ENCODE results near the gene CHL1. TPM values are rescaled to one million over a fixed set of nuclear protein-coding genes. Genes with fewer than 3 reads are reported as not detected.

The CHL1 gene
- total RNA-seq, 1 donor from 2014 or later, result 0.44 TPM

- H3K9me3 Mint-ChIP-seq, result peaks cover 13% of the 10 kb centered on the region
- peaks cover 14% of the 10 kb centered on the region for H3K27me3 Mint-ChIP-seq (ENCODE audit: low read depth)
- H3K27ac Mint-ChIP-seq (ENCODE audit: unreplicated experiment), result no peak overlapping the region
- TF ChIP-seq CTCF (conservative IDR thresholded peaks at IDR 0.05), result no peak
- no peak for DNase-seq (ENCODE audit: low read depth, low spot score)
- H3K4me1 Mint-ChIP-seq, result no peaks in the 10 kb centered on the region
- no peaks in the 10 kb centered on the region for H3K36me3 Mint-ChIP-seq (ENCODE audit: low read depth)
- H3K4me3 Mint-ChIP-seq, result no peak overlapping the region
Observed at GRCh38 chr3:217948-218347, 21.4 kb downstream of the CHL1 start.

- peaks cover 6% of the 10 kb centered on the region for H3K4me1 Mint-ChIP-seq
- H3K27ac Mint-ChIP-seq (ENCODE audit: unreplicated experiment), result no peak overlapping the region
- DNase-seq (ENCODE audit: low read depth, low spot score), result no peak
- H3K4me3 Mint-ChIP-seq, result no peak overlapping the region
- no peaks in the 10 kb centered on the region for H3K36me3 Mint-ChIP-seq (ENCODE audit: low read depth)
- peaks cover 9% of the 10 kb centered on the region for H3K27me3 Mint-ChIP-seq (ENCODE audit: low read depth)
- H3K9me3 Mint-ChIP-seq, result peaks cover 7% of the 10 kb centered on the region
- TF ChIP-seq CTCF (conservative IDR thresholded peaks at IDR 0.05), result no peak
Observed at GRCh38 chr3:228442-229182, 32.0 kb downstream of the CHL1 start.

GRCh38 chr3:229183-229661 is 32.7 kb downstream of the CHL1 start:
- TF ChIP-seq CTCF (conservative IDR thresholded peaks at IDR 0.05), result no peak
- Mint-ChIP-seq H3K9me3 (peaks cover 5% of the 10 kb centered on the region), H3K27me3 (ENCODE audit: low read depth) (peaks cover 9% of the 10 kb centered on the region), H3K27ac (ENCODE audit: unreplicated experiment) (no peak overlapping the region), H3K4me3 (no peak overlapping the region), H3K36me3 (ENCODE audit: low read depth) (no peaks in the 10 kb centered on the region), H3K4me1 (peaks cover 6% of the 10 kb centered on the region)
- no peak for DNase-seq (ENCODE audit: low read depth, low spot score)

- TF ChIP-seq CTCF (conservative IDR thresholded peaks at IDR 0.05), result no peak
- H3K27ac Mint-ChIP-seq (ENCODE audit: unreplicated experiment), result no peak overlapping the region
- peaks cover 5% of the 10 kb centered on the region for H3K9me3 Mint-ChIP-seq
- no peak for DNase-seq (ENCODE audit: low read depth, low spot score)
- H3K4me1 Mint-ChIP-seq, result no peaks in the 10 kb centered on the region
- no peaks in the 10 kb centered on the region for H3K36me3 Mint-ChIP-seq (ENCODE audit: low read depth)
- H3K27me3 Mint-ChIP-seq (ENCODE audit: low read depth), result no peaks in the 10 kb centered on the region
- H3K4me3 Mint-ChIP-seq, result no peak overlapping the region
Observed at GRCh38 chr3:236881-237280, 40.3 kb downstream of the CHL1 start.

GRCh38 chr3:242602-243355 is 46.2 kb downstream of the CHL1 start:
- peaks cover 10% of the 10 kb centered on the region for H3K9me3 Mint-ChIP-seq
- no peaks in the 10 kb centered on the region for H3K4me1 Mint-ChIP-seq
- no peak overlapping the region for H3K4me3 Mint-ChIP-seq
- H3K27me3 Mint-ChIP-seq (ENCODE audit: low read depth), result no peaks in the 10 kb centered on the region
- H3K27ac Mint-ChIP-seq (ENCODE audit: unreplicated experiment), result no peak overlapping the region
- no peaks in the 10 kb centered on the region for H3K36me3 Mint-ChIP-seq (ENCODE audit: low read depth)
- no peak for DNase-seq (ENCODE audit: low read depth, low spot score)
- no peak for TF ChIP-seq CTCF (conservative IDR thresholded peaks at IDR 0.05)

Data from neural crest cell (in vitro differentiated cells).